ENCODE data around the gene KRT82.

KRT82 gene

GRCh38 chr12:52435659-52435999 is 29.5 kb upstream of the KRT82 start:
- DNase-seq (ENCODE audit: low read depth), result no peak

- DNase-seq (ENCODE audit: low read depth), result no peak
Measured at GRCh38 chr12:52434760-52435530, 28.8 kb upstream of the KRT82 start.

GRCh38 chr12:52434081-52434733 is 28.1 kb upstream of the KRT82 start, which contains the start of gene KRT75:
KRT75 (minus strand) TSS chr12:52434371; CDS start chr12:52434304, 67 bp downstream.
- DNase-seq (ENCODE audit: low read depth), result no peak

- DNase-seq (ENCODE audit: low read depth), result no peak
Measured at GRCh38 chr12:52433501-52434080, 27.5 kb upstream of the KRT82 start.

GRCh38 chr12:52432559-52433207 is 26.5 kb upstream of the KRT82 start:
- no peak for DNase-seq (ENCODE audit: low read depth)

GRCh38 chr12:52428121-52428520 is 22.0 kb upstream of the KRT82 start:
- DNase-seq (ENCODE audit: low read depth), result no peak

GRCh38 chr12:52427083-52427482 is 20.9 kb upstream of the KRT82 start:
- DNase-seq (ENCODE audit: low read depth), result no peak

- DNase-seq (ENCODE audit: low read depth), result no peak
Measured at GRCh38 chr12:52426034-52426433, 19.9 kb upstream of the KRT82 start.

- DNase-seq (ENCODE audit: low read depth), result no peak
Measured at GRCh38 chr12:52425466-52425865, 19.3 kb upstream of the KRT82 start.

- DNase-seq (ENCODE audit: low read depth), result no peak
Measured at GRCh38 chr12:52423661-52424500, 17.7 kb upstream of the KRT82 start.

- no peak for DNase-seq (ENCODE audit: low read depth)
Measured at GRCh38 chr12:52423035-52423434, 16.9 kb upstream of the KRT82 start.

- no peak for DNase-seq (ENCODE audit: low read depth)
Measured at GRCh38 chr12:52419656-52420055, 13.5 kb upstream of the KRT82 start.

GRCh38 chr12:52418576-52419110 is 12.5 kb upstream of the KRT82 start:
- DNase-seq (ENCODE audit: low read depth), result no peak

- DNase-seq (ENCODE audit: low read depth), result no peak
Measured at GRCh38 chr12:52417740-52418139, 11.6 kb upstream of the KRT82 start.

GRCh38 chr12:52416795-52417194 is 10.7 kb upstream of the KRT82 start:
- DNase-seq (ENCODE audit: low read depth), result no peak

GRCh38 chr12:52415870-52416750 is 10.0 kb upstream of the KRT82 start:
- DNase-seq (ENCODE audit: low read depth), result no peak

GRCh38 chr12:52414936-52415335 is 8.8 kb upstream of the KRT82 start:
- DNase-seq (ENCODE audit: low read depth), result no peak

GRCh38 chr12:52413782-52414345 is 7.7 kb upstream of the KRT82 start:
- no peak for DNase-seq (ENCODE audit: low read depth)

GRCh38 chr12:52413202-52413601 is 7.1 kb upstream of the KRT82 start:
- no peak for DNase-seq (ENCODE audit: low read depth)

- no peak for DNase-seq (ENCODE audit: low read depth)
Measured at GRCh38 chr12:52411815-52412214, 5.7 kb upstream of the KRT82 start.

Data from stimulated activated CD4-positive, alpha-beta T cell treated with anti-CD3 and anti-CD28 coated beads, Interleukin-2, amount 100 ng/mL, for 4 hours (primary cell).